ENCODE results near the gene TMEM198.

DNA sequence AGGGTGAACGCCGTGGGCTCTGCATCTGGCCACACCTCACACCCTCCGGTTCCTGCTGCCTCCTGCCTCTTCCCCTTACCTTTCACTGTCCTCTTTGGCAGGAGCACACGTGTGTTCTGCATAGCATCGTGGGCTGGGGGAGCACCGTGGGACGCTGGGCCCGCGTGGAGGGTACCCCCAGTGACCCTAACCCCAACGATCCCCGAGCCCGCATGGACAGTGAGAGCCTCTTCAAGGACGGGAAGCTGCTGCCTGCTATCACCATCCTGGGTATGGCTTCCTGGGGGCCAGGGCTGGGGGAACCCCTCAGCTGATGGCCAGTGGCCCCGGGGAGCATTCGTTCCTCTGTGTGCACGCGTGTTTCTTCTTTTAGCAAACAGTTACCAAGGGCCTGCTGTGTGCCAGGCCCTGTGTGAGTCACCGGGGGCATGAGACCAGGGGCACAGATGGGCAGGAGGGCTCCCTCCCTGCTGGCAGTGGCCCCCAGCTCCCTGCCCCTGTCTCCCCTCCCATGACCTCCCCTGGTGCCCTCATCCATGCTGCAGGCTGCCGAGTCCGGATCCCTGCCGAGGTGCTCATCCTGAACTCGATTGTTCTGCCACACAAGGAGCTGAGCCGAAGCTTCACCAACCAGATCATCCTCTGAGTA lies 37.6 kb upstream of the TMEM198 start:
- no peak for TF ChIP-seq GATA3 (IDR thresholded peaks at IDR 0.05; ENCODE audit: low read depth, low read length)
- no peak for TF ChIP-seq GATA2 (IDR thresholded peaks at IDR 0.05; ENCODE audit: low read depth, low read length)
